ENCODE data around the gene TMEM115. TPM values are rescaled to one million over a fixed set of nuclear protein-coding genes. Genes with fewer than 3 reads are reported as not detected.

TMEM115 gene
- total and polyA plus RNA-seq, 2 of the 13 experiments (the other 11 are each of a cell fraction or from before 2014, with no cell fraction given) = 22.1 to 30.7 TPM

- TF ChIP-seq ZNF574 (CRISPR knock-in tag; IDR thresholded peaks at IDR 0.05) = 0 out of 2 replicates have a peak, but pooled peaks have one; percentile 1
- TF ChIP-seq KDM2A (CRISPR knock-in tag; IDR thresholded peaks at IDR 0.05; ENCODE audit: borderline replicate concordance, low read depth) = no peak
- TF ChIP-seq ARID3A (IDR thresholded peaks at IDR 0.05; ENCODE audit: low read depth, low read length) = no peak
- no peak for TF ChIP-seq ZNF33A (CRISPR knock-in tag; IDR thresholded peaks at IDR 0.05; ENCODE audit: borderline replicate concordance)
- no peak for TF ChIP-seq PHF8 (CRISPR knock-in tag; IDR thresholded peaks at IDR 0.05)
- TF ChIP-seq ZNF629 (CRISPR knock-in tag; conservative IDR thresholded peaks at IDR 0.05) = peak; percentile 87
Measured at GRCh38 chr3:50319181-50319893, 40.0 kb downstream of the TMEM115 start (continued).

GRCh38 chr3:50318615-50319014 lies 40.7 kb downstream of the TMEM115 start:
- TF ChIP-seq THAP7 (CRISPR knock-in tag; IDR thresholded peaks at IDR 0.05) = no peak
- TF ChIP-seq CHCHD3 (CRISPR knock-in tag; IDR thresholded peaks at IDR 0.05) = no peak
- TF ChIP-seq ARNTL (CRISPR knock-in tag; IDR thresholded peaks at IDR 0.05) = no peak
- no peak for TF ChIP-seq SNAI1 (CRISPR knock-in tag; IDR thresholded peaks at IDR 0.05; ENCODE audit: borderline replicate concordance)
- no peak for TF ChIP-seq ZNF816 (CRISPR knock-in tag; IDR thresholded peaks at IDR 0.05; ENCODE audit: borderline replicate concordance)
- no peak for TF ChIP-seq ZNF501 (CRISPR knock-in tag; IDR thresholded peaks at IDR 0.05)
- TF ChIP-seq SIN3B (IDR thresholded peaks at IDR 0.05; ENCODE audit: low read length) = no peak
- TF ChIP-seq EEA1 (CRISPR knock-in tag; IDR thresholded peaks at IDR 0.05; ENCODE audit: borderline replicate concordance) = no peak
- TF ChIP-seq ZSCAN30 (CRISPR knock-in tag; IDR thresholded peaks at IDR 0.05) = no peak
- TF ChIP-seq ZNF639 (CRISPR knock-in tag; conservative IDR thresholded peaks at IDR 0.05) = no peak
- DNase-seq (ENCODE audit: low spot score) (no peak), ATAC-seq (no peak), FAIRE-seq (no peak)
- peaks cover 16 to 32% of the 10 kb centered on the region in 2 experiments for H3K36me3 ChIP-seq (replicated peaks in 1 of 2; ENCODE audit: control insufficient read depth in 1 of 2, insufficient read depth in 2 of 2, low read length in 2 of 2)
- no TSS peak for BruUV-seq (replicated peaks)
- peak overlapping the region; percentile 10; the same call in 1 of the 2 replicates for H3K9ac ChIP-seq (ENCODE audit: insufficient read depth, low read depth, low read length)
- H3K4me3 ChIP-seq (replicated peaks in 1 of 3; ENCODE audit: insufficient read depth in 1 of 3, low read depth in 2 of 3, low read length in 3 of 3) = peak overlapping the region in 1 of 3 experiments; percentile 19; a peak in 1 of 6 replicates
- H3K79me2 ChIP-seq (ENCODE audit: insufficient read depth, low read length) = peaks cover 25% of the 10 kb centered on the region
- peak overlapping the region; percentile 94 for H3K4me2 ChIP-seq (ENCODE audit: low read depth, low read length)
- no peaks in the 10 kb centered on the region for H4K20me1 ChIP-seq (ENCODE audit: insufficient read depth, low read length)
- in situ Hi-C loops (cut with HindIII; ENCODE audit: extremely low pct_ligation_motif_present, low pct_unique_long_range_greater_than_20kb) = no loop called here
- WGBS (ENCODE audit: low lambda C conversion rate) = 99% methylated on average over 10 of the region's 10 CpGs
- POLR2A ChIA-PET = interaction anchor here (1.1 to 13.0 kb wide), 4 partner anchors 18 to 32 kb away, joined by 3 to 222 read pairs (median 6); partner anchors contain the start of genes CYB561D2, HYAL1, HYAL3 and IFRD2
- CTCF ChIA-PET (ENCODE audit: low intra/inter-chr PET ratio, low total read pairs) = no interaction called here
- H3K27me3 ChIP-seq (ENCODE audit: control insufficient read depth in 1 of 2, insufficient read depth in 2 of 2, low read length in 2 of 2) = no peaks in the 10 kb centered on the region; a peak in 1 of 5 replicates
- peaks cover 63% of the 10 kb centered on the region for H3K4me1 ChIP-seq (ENCODE audit: insufficient read depth, low read length)
- intact Hi-C loops (cut with micrococcal nuclease; ENCODE audit: unreplicated experiment) = no loop called here
- H3K9me3 ChIP-seq (ENCODE audit: low read length) = no peaks in the 10 kb centered on the region
- no peak overlapping the region for H2AFZ ChIP-seq (ENCODE audit: low read length)
- H3K27ac ChIP-seq (ENCODE audit: extremely low read length, insufficient read depth, low read length) = peak overlapping the region; percentile 2

Measured in HepG2 (cell line).